Medulla oblongata (tissue), 1 donor: Measurements from ENCODE around the gene PMM1.
"Not testable (repeated sequence)": the region's sequence is repeated elsewhere in the genome, so short reads cannot be mapped to it uniquely, and the experiment has no call there.

Experiments
- DNase-seq: peaks from one replicate; pipeline ENCODE4 v3.0.0-alpha.2; 2015; ENCODE audit errors: extremely low spot score

The PMM1 gene

GRCh38 chr22:41589391-41590241, at the start of gene PMM1:
TSS of gene PMM1 (minus strand) at chr22:41589840. CDS start at chr22:41589805, 35 bp downstream.
- DNase-seq: peak; percentile 99

GRCh38 chr22:41638748-41639147, 49.1 kb upstream of the PMM1 start:
- no peak for DNase-seq

- DNase-seq: no peak
Observed at GRCh38 chr22:41638124-41638523, 48.5 kb upstream of the PMM1 start.

GRCh38 chr22:41637623-41638022, 48.0 kb upstream of the PMM1 start:
- DNase-seq: not testable (repeated sequence)

- DNase-seq: peak; percentile 12
Observed at GRCh38 chr22:41636467-41636866, 46.8 kb upstream of the PMM1 start.

GRCh38 chr22:41634610-41635009, 45.0 kb upstream of the PMM1 start:
- DNase-seq: not testable (repeated sequence)

- DNase-seq: not testable (repeated sequence)
Observed at GRCh38 chr22:41631615-41632014, 42.0 kb upstream of the PMM1 start.

GRCh38 chr22:41631115-41631514, 41.5 kb upstream of the PMM1 start:
- not testable (repeated sequence) for DNase-seq

GRCh38 chr22:41625577-41625976, 35.9 kb upstream of the PMM1 start:
- DNase-seq: no peak

- DNase-seq: peak; percentile 5
Observed at GRCh38 chr22:41621911-41622179, 32.2 kb upstream of the PMM1 start.

GRCh38 chr22:41621099-41621910, 31.7 kb upstream of the PMM1 start, which contains the start of gene XRCC6:
TSS of gene XRCC6 (plus strand) at chr22:41621295. CDS start at chr22:41622005, 710 bp downstream.
- peak; percentile 100 for DNase-seq

GRCh38 chr22:41620589-41621098, 31.0 kb upstream of the PMM1 start, which contains the start of gene DESI1:
TSS of gene DESI1 (minus strand) at chr22:41621043. CDS start at chr22:41620839, 204 bp downstream.
- peak; percentile 27 for DNase-seq

- peak; percentile 26 for DNase-seq
Observed at GRCh38 chr22:41619979-41620588, 30.4 kb upstream of the PMM1 start.

- no peak for DNase-seq
Observed at GRCh38 chr22:41613456-41613855, 23.8 kb upstream of the PMM1 start.

- no peak for DNase-seq
Observed at GRCh38 chr22:41612603-41613306, 23.1 kb upstream of the PMM1 start.

- no peak for DNase-seq
Observed at GRCh38 chr22:41608386-41608785, 18.7 kb upstream of the PMM1 start.

- DNase-seq: no peak
Observed at GRCh38 chr22:41603873-41604332, 14.3 kb upstream of the PMM1 start.

- no peak for DNase-seq
Observed at GRCh38 chr22:41600976-41601375, 11.3 kb upstream of the PMM1 start.

- DNase-seq: no peak
Observed at GRCh38 chr22:41598891-41599635, 9.4 kb upstream of the PMM1 start.

GRCh38 chr22:41598081-41598480, 8.4 kb upstream of the PMM1 start:
- DNase-seq: no peak

- DNase-seq: no peak
Observed at GRCh38 chr22:41597635-41597953, 8.0 kb upstream of the PMM1 start.
